ENCODE results near the gene HPX.
A peak's percentile ranks its signal among the peaks of the same experiment; 100 is the strongest.
"Not testable (repeated sequence)": the region's sequence is repeated elsewhere in the genome, so short reads cannot be mapped to it uniquely, and the experiment has no call there.

HPX gene

DNA sequence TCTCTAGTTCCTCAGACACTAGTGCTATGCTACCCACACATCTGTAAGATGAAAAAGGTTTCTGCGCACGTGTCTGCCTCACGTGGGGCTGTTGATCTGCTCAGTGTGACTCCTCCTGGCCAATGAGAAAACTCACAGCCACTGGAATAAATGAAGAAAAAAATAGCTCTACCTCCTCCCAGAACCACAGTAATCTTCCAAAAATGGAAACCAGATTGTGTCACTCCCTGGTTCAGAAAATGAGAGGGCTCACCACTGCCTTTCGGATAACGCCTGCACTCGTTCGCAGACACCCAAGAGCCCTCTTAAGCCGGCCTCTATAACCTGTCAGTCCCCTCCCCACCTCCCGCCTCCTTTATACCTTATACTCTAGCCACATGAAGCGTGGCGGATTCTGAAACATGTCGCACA, 27.0 kb downstream of the HPX start:
- peak; percentile 40 for DNase-seq

DNA sequence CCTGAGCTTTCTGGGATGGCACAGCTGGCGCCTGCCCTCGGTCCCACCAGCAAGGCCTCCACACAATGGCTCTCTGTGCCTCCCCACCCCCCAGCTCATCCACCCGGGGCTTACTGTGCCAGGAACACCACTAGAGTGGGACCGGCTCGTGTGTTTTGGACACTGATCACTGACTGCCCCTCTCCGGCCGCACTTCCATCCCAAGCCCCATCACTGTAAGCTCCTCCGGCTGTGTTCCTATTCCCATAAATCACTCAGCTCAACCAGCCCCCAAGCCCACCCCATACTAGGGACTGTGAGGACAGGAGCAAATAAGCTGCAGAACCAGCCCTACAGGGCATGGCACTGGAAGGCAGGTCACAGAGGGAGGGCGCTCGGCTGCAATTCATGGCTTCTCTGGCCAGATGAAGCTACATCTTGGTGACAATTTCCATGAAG, 29.2 kb downstream of the HPX start:
- DNase-seq = no peak

DNA sequence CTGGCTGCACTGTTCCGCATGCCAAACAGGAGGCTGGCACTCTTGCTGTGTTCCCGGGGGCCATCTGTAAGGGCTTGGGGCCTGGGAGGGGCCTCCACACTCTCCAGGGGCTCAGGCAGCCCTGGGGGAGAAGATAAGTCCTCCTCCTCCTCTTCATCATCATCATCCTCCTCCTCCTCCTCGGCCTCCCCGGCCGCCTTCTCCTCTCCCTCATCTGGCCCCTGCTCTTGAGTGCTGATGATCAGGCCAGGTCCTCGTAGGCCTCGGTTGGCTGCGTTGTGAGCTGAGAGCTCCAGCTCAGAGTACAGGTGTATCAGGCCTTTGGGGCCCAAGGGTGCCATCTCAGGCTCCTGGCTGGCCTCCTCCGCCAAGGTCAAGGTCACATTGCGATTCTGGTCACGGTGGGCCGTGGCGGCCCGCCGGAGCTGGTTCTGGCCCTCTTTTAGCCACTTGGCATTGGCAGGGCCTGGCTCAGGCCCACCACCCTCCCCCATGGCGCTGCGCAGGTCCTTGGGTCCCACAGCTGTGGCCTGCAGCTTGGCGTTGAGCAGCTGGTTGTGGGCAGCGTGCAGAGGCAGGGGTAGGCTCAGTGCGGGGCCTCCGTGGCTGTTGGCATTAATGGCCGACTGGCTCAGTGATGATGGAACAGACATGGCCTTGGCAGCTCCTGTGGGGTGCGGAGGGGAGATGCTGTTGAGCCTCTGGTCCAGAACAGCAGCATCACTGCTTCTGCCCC, 29.9 kb downstream of the HPX start:
- no peak for DNase-seq

DNA sequence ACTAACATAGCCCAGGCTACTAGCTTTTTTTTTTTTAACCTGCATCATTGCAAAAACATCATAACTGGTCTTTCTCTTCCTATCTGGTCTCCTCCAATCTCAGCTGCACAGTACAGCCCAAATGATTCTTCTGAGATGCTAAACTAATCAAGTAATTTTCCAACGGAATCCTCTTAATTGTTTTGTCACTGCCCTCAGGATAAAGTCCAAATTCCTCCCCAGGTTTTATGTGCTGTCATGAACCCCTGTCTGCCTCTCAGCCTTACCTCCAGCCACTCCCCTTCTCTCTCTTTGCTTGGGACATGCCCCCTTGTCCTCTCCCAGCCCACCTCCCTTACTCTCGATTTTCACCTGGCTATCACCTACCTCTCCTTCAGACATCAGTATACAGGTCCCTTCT, 34.4 kb downstream of the HPX start:
- DNase-seq = no peak

DNA sequence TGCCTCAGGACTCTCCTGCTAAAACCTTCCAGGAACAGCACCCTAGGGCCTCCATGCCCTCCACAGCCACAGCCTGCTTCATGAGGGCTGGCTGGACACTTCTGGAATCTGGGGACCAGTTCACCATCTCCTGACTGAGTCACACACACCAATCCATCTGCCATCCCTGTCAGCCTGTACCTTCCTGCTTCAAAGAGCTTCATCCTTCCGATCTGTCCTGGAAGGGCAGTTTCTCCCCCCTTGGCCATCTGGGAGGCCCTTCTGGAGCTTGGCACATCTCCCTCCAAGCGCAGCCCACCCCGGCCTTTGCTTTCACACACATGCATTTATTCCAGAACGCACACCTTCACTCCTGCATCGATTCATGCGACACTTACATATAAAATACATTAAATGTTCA, 34.9 kb downstream of the HPX start:
- no peak for DNase-seq

DNA sequence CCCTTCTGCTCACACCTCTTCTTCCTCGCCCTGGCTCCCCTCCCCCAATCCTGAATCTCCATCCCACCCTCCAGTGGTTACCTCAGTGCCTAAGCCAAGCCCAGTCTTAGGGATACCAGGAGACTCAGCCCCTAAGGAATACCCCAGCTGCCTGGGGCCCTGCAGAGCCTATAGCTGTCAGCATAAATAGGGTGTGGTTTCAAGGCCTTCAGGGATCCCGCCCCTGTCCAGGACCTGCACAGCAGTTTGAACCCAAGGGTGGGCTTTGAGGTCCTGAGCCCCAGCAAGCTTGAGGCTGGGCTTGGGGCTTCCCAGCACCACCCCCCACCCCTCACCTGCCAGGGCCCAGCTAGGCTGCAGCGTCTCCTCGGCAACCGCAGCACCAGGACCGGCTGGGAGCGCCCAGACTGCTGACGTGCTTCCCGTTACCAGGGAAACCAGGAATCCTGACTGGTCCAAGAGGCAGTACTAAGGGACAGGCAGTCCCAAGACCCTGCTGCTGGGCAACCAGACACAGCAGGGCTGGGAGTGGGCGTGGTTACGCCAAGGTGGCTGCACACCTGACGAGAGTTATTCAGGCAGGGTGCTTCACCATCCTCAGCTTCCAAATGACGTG, 35.6 kb downstream of the HPX start:
- DNase-seq = no peak

DNA sequence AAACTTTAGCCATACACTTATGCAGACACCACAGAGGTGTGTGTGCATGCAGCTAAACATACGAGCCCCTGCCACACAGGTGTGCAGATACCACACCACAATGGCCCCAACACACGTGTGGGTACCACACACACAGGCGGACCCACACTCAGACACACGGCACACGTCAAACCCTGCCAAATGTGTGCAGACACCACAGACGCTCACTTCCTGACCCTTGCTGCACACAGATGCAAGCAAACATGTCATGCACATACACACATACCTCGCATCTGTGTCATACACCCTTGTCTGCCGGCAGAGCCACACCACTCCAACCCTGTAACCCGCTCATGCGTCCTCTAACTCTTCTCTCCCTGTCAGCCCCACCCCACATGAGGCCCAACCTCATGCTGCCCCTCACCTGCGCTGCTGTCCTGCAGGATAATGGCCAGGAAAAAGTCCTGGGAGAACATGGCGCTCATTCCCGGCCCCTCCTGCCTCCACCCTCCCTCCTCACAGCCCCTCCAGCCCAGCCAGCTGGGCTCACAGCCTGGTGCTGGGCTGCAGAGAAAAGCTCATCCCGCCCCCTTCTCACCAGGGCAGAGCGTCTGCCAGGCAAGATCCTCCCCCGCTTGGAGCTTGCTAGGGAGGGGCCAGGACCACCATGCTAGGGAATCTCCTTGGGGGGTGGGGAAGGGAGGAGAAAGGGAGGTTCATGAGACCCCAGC, 36.3 kb downstream of the HPX start:
- no peak for DNase-seq

DNA sequence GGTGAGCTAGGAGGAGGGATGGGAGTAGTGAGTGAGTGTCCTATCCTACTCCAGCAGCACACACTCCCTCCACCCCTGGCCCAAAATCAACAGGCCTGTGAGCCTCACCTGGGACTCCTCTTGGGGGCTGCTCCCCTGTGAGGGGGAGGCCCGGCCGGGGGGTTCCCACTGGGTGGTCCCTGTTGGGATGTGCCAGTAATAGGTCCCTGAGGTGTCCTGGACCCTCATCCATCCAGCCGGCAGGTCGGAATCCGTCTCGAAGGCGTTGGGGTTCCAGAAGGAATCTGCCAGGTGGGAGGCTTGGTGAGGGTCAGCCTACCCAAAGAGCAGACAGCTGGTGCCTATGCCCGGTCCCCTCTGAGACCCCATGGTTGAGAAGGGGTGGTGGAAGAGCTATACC, 37.2 kb downstream of the HPX start:
- DNase-seq = no peak

DNA sequence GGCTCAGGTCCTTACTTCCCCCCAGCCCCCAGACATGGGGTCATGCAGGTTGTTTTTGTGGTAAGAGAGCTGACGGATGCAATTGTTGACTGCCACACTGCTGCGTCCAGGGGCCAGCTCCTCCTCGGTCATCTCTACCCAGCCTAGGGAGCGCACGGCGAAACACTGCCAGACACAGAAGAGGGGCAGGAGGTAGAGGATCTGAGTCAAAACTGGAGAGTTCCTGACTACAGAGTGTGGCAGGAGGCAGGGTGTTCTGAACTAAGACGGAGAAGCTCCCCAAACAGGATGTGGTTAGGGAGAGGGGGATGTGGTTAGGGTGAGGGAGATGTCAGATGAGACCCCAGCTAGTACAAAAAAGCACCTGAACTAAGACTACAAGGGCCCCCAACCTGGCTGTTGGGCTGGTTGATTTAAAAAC, 38.2 kb downstream of the HPX start:
- DNase-seq = no peak

DNA sequence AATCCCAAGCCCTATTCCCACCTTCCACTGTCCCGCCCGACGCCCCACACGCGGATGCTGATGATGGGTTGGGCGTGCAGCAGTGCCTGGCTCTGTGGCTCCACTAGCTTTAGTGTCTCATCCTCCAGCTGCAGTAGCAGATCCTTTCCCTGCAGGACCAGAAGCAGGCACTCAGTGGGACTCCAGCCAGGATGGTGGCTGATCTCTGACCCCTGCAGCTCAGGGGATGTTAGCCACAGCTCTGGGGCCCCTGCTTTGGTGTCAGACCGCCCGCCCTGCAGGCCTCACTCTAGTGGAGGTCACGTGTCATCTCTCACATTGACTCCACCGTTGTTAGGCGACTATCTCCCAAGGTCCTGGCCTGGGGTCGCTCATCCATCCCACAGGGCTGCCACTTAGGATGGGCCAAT, 38.7 kb downstream of the HPX start:
- DNase-seq = no peak

DNA sequence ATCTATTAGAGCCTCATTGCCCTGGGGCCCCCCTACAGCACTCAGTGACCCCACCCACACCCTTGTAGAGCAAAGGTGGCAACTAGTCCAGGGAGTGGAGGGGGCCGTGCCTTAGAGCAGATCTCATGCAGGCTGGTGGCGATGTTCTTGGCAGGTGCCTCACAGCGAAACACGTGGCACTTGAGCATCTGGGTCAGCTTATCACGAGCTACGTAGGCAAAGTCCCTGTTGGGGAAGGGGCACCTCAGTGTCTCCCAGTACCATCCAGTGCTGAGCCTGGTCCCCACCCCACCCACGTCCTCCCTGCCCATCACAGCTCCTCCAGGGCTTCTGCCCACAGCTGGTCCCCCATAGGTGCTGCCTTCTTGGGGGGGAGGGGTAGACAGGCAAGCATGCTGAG, 39.3 kb downstream of the HPX start:
- DNase-seq = no peak

DNA sequence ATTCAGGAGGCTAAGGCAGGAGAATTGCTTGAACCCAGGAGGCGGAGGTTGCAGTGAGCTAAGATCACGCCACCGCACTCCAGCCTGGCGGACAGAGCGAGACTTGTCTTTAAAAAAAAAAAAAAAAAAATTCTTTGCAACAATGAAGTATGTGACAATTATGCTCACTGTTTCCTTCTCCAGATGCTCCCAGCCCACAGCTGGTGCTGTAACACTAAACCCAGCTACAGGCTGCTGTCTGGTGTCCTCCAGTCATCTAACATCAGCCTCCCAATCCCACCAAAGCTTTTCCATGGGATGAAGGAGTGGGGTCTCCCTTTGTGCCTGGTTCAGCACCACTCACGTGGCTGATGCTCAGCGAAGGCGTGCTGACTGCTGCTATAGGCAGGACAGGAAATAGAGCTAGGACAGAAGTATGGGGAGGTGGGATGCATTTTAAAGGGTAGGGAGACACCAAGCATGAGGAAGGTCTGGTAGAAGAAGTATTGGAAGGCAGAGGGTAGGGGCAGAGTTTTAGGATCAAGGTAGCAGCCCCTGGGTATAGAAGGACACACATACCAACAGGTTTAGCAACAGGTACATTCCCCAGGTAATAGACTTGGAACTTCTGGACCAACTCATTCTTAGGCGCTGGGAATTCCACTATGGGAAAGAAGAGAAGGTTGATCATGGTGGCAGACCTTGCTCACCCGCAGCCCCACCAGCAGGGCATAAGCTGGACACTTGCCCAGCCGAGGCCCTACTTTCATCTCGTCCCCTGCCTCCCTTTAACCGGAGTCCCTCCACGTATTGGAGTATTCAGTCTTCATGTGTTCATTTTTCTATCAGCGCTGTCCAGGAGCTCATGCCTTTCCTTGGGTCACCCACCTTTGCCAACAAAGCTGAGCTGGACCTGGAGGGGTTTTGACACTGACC, 40.1 kb downstream of the HPX start:
- DNase-seq = no peak

DNA sequence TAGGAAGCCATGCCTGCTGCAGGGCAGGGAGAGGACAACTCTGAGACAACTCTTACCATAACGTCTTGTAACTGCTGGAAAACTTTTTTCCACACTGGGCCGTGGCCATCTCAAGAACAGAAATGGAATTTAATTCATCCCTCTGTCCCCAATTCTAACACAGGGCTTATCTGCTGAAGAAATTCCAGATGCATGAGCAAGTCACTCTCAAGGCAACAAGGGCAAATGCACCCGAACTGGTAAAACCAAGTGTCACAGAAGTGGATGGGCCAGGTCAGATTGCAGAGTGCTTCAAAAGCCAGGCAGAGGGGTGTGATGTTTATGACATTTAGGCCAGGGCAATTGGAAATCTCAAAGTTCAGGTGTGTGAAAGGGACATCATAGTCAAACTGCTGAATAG, 43.2 kb downstream of the HPX start:
- DNase-seq = no peak

DNA sequence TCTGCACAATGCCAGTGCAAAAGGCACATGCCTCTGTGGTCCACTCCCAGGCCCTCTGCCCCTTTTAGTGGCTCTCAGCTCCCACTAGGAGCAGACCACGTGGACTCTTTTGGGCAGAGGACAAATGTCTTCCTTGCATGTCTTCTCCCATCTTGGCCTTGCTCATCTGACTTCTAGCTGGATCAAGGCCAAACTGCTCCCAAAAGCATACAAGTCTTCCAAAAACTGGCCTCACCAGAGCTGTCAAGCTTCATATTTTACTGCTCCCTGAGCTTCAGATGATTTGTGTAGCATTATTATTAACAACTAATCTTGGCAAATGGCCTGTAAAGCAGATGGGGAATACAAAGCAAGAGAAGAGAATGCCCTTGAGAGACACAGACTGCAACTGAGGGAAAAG, 43.6 kb downstream of the HPX start:
- no peak for DNase-seq

DNA sequence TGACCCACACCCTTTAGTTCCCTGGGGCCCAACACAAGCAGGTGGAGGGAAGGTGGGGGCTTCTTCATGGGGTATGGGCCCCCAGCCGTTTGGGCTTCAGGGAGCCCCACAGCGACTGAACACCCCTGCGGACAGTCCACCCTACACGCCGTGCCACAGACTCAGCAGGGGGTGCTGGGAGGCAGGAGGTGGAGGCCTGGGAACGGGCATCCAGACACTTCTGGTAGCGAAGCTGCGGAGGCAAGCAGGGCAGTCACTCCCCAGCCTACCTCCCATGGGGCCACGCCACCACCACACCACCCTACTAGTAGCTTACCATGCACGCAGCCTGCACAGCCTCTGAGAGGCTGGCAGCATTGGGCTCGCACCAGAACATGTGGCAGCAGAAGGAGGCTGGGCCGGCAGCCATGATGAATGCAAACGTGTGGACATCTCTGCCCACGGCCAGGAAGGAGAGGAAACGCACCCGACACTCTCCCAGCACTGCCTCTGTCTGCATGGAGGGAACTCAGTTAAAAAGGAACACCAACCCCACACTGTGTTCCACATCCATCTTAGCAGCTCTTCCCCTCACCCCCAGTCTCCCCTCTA, 45.2 kb downstream of the HPX start:
- no peak for DNase-seq

DNA sequence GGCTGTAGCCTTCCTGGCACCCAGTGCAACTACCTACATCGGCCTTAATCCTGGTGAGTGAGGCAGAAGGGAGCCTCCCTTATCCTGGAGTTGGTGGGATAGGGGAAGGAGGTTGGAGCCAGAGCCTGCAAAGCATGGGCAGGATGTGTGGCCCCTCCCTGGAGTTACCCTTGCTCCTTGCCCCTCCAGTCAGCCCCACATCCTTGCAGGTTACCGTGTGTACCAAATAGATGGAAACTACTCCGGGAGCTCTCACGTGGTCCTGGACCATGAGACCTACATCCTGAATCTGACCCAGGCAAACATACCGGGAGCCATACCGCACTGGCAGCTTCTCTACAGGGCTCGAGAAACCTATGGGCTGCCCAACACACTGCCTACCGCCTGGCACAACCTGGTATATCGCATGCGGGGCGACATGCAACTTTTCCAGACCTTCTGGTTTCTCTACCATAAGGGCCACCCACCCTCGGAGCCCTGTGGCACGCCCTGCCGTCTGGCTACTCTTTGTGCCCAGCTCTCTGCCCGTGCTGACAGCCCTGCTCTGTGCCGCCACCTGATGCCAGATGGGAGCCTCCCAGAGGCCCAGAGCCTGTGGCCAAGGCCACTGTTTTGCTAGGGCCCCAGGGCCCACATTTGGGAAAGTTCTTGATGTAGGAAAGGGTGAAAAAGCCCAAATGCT, 46.7 kb downstream of the HPX start:
- no peak for DNase-seq

DNA sequence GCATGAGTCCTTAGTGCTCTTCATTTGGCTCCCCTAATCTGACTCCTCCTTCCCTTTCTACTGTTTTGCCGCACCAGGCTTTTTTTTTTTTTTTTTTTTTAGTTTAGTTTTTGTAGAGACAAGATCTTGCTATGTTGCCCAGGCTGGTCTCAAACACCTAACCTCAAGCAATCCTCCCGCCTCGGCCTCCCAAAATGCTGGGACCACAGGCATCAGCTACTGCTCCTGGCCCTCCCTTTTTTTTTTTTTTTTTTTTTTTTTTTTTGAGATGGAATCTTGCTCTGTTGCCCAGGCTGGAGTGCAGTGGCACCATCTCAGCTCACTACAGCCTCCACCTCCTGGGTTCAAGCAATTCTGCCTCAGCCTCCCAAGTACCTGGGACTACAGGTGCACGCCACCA, 48.5 kb downstream of the HPX start:
- not testable (repeated sequence) for DNase-seq

DNA sequence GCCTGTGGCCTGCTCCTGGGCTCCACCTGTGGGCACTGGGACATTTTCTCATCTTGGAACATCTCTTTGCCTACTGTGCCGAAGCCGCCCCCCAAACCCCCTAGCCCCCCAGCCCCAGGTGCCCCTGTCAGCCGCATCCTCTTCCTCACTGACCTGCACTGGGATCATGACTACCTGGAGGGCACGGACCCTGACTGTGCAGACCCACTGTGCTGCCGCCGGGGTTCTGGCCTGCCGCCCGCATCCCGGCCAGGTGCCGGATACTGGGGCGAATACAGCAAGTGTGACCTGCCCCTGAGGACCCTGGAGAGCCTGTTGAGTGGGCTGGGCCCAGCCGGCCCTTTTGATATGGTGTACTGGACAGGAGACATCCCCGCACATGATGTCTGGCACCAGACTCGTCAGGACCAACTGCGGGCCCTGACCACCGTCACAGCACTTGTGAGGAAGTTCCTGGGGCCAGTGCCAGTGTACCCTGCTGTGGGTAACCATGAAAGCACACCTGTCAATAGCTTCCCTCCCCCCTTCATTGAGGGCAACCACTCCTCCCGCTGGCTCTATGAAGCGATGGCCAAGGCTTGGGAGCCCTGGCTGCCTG, 49.2 kb downstream of the HPX start:
- no peak for DNase-seq

DNA sequence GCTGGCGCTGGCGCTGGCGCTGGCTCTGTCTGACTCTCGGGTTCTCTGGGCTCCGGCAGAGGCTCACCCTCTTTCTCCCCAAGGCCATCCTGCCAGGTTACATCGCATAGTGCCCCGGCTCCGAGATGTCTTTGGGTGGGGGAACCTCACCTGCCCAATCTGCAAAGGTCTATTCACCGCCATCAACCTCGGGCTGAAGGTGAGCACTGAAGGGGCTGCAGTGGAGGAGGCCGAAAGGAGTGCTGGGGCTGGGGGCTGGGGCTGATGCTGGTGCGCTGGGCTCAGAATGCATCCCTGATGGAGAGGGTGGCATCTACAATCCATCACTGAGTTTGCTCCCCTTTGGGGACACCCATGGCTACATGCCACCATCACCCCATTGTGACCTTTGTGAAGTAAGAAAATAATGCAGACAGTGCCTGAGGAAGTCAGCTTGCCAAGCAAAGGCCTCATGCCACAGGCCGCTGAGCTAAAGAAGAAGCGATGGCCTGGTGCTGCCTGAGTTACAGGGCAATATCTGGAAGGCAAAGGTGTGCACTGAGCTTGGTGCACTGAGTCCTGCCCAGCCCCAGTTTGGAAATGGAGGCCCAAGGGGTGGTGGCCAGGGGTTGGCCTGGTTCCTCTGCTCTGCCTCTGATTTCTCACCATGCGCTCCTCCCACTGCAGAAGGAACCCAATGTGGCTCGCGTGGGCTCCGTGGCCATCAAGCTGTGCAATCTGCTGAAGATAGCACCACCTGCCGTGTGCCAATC, 49.9 kb downstream of the HPX start:
- no peak for DNase-seq

DNA sequence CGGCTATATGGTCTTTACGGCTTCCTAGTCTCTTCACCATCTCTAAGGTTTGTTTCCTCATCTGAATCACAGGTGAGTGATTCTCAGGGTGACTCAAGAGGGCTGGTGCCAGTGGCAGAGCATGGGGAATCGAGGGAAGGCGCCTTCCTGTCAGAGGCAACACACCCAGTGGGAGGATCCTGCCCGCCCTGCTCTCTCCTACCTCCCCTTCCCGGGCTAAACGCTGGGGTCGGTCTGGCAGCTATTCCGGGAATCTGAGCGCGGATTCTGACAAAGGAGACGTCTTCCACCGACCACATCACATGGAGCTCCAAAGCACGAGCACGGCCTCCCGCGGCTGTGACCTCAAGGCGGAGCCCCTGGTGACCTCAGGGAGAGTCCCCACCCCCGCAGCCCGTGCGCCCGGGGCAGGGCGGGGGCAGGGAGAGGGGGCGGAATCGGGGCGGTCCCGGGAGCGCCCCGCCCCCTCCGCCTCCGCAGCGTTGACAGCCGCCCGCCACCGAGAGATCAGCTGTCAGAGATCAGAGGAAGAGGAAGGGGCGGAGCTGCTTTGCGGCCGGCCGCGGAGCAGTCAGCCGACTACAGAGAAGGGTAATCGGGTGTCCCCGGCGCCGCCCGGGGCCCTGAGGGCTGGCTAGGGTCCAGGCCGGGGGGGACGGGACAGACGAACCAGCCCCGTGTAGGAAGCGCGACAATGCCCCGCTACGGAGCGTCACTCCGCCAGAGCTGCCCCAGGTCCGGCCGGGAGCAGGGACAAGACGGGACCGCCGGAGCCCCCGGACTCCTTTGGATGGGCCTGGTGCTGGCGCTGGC, 50.7 kb downstream of the HPX start, which contains the start of gene SMPD1:
SMPD1 (plus strand) TSS at position 570 of the 813 bp plus-strand sequence; CDS start at position 695, 125 bp downstream.
- peak; percentile 38 for DNase-seq
